Activated T-cell treated with anti-CD3 and anti-CD28 coated beads for 4 hours (primary cell): ENCODE data around the gene ZDHHC7.

Experiments used
- DNase-seq: peaks from one replicate; pipeline ENCODE4 v3.0.0-alpha.2; 2020

Gene ZDHHC7

DNA sequence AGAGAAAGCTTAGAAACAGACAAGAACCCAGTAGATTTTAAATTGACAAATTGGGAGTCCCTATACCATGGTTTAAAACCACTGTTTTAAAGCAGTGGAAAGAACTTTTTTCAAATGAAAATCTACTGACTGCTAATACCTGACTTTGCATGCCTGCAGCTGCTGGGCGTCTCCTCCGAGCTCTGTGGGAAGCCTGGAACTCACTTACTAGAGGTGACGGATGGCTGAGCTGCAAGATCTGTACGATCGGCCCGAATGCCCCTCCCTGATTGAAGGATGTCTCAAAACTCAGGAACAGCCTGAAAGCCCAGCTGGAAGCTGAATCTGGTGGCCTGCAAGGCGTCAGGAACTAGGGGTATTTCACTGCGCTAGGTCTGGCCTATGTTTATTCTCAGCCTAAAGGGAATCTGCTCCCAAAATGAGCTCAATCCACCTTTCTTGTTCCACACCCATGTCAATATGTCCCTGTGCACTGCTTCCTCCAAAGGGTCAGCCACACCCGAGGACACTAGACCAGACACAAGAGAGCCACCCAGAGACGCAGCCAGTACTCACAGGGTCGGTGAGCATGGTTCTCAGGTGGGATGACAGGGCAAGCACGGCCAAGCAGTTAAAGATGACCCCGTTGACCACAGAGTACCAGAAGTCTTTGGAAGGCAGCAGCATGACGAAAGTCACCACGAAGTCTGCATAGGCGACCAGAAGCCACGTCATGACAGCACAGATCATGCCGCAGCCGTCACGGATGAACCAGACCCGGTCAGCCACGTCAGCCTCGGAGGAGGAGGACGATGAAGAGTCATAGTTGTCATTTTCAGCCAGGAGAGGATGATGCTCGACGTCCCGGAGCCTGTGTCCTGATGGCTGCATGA is 21.4 kb downstream of the ZDHHC7 start:
- no peak for DNase-seq

DNA sequence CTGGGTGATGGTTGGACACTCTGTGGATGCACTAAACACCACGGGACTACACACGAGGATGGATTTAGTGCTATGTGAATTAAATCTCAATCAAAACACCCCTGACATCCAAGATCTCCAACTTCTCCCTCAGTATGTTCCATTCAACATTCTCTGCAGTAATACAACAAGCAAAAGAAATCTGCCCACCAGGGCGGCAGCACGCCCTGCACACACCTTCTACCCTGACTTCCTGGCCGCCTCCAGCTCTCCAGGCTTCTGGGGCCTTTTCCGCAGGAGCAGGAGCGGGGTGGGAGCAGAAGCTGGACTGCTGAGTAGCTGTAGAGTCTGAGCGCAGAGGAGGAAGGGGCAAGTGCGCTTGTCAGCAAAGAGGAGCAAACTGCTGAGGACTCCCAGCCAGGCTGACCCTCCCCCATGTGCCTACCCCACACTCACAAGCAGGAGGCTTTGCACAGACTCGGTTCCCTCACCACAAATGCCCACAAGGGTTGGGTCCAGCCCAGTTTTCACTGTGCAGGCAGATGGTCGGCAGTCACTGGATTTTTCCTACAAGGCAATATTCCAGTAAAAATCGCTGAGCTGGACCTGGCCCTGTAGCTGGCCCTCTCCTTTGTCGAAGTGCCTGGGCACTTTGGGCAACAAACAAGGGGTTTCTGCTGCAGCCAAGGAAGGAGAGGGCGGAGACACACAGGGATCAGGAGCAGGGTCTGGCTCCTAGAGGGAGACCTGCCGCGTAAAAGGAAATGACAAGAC is 22.8 kb downstream of the ZDHHC7 start:
- no peak for DNase-seq

DNA sequence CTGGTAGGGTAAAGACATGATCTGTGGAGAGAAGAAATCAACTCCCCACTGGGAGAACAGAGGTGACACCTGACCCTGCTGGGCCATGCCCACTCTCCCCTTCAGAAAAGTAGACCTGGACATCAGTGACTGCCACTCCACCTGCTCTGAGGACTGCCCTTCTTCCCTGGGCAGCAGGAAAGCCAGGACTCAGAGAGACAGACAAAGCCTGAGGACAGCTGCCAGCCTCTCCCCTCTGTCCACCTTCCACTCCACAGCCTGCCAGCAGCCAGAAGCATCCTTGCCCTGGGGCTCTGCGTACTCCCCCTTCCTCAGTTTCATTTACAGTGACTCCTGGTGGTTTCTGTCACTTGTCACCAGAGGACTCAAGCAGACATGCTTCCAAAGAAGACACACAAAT is 24.5 kb downstream of the ZDHHC7 start:
- DNase-seq = no peak

DNA sequence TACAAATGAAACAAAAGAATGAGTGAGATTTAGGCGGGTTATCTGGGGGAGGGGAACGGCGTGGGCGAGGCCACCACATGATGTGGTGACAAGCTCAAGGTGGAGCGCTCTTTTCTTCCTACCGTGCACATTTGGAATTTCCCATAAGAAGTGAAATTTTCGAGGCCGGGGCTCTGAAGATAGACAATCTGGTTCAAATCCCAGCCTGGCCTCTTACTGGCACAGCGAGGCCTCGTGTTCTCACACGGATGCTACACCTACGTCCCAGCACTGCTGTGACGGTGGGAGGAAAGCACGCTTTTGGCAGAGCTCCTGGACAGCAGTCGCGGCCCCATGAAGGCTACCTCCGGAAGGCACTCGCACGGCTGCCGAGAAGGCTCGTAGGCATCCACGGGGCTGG is 25.2 kb downstream of the ZDHHC7 start:
- no peak for DNase-seq

DNA sequence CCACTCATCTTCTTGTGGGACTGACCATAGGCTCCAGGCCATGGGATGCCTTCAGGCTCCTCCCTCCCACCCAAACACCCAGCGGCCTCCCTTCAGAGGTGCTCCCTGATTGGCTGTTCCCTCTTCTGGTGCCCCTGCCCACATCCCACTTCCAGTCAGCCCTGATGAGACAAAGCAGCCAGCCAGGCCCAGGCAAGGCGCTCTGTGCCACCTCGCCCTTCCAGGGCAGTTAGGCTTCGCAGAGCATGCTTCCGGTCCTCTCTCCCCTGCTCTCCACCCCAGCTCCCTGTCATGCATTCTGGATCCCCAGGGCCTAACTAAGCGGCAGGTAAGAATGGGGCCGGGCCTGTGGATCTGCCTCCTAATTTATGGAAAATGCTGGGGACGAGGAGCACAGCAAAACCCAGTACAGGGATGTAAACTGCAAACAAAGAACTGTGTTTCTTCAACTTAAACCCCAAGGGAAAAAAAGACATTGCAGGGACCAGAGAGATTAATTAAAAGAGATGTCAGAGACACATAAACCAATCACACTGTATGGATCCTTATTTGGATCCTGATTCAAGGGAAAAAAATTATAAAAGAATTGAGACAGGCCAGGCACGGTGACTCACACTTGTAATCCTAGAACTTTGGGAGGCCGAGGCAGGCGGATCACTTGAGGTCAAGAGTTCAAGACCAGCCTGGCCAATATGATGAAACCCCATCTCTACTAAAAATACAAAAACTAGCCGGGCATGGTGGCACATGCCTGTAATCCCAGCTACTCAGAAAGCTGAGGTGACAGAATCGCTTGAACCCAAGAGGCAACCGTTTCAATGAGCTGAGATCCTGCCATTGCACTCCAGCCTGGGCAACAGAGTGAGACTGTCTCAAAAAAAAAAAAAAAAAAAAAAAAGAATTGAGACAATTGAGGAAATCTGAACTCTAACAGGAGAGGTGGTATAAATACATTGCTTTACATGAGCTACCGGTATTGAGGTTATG is 26.0 kb downstream of the ZDHHC7 start:
- DNase-seq = no peak

DNA sequence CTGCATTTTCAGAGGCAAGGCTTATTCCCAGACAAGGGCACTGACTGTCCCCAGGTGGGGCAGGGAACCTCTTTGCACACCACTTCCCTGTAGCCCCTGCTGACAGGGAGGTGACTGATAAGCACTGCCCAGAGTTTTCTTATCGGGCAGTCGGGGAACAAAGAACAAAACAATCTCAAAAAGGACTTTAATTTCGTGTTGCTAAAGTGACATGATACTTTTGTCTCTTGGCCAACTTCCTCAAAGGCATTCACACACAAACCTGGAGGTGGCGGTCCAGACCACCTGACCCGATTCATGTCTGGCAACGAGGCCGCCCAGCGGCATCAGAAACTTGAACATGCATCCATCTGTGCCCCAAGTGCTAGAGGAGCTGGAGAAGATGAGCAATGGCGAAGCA is 28.9 kb downstream of the ZDHHC7 start:
- no peak for DNase-seq

DNA sequence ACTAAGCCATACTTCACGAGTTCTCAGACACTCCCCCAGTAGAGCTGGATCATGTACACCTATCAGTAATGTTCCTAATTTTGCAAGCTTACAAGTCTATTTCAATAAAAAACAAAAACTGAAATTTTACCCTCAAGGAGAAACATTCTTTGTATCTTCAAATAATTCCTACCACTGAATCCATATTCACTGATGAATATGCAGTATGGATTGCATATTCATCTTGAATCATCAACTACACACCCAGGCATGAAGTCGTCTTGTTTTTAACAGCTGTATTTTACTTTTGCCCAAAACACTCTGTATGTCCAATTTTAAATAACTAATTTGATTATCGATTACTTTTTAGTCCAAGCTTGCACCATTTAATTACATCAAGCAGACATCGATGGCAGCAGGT is 31.8 kb downstream of the ZDHHC7 start:
- no peak for DNase-seq

DNA sequence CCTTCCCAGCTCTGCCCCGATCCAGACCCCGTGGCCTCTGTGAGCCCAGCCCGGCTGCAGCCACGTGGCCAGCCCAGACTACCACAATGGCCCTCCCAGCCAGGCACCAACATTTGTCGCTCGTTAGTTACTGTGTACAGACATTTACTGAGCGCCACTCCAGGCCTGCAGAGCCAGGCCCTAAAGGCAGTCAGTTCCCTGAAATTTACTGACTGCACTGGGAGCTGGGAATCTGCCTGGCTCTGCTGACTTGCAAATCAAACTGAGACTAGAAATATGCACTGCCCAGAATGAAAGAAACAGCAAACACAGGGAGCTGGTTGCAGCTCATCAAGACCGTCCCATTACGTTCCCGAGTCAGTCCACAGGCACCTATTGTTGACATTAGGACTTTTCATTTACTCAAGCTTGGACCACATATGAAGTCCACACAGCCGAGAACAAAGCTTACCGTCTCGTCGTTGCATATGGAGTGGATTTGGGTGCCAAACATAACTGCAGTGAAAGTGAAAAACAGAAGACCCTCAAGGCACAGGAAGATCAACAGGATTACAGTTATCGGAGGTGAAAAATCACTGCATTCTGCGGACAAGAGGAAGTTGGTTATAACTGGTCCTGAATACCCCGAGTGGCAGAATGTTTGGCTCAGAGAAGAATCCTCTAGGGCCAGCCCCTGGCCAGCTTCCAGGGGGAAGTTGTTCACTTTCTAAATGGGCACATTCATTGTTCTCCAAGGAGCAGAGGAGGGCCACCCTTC is 34.5 kb downstream of the ZDHHC7 start:
- no peak for DNase-seq

DNA sequence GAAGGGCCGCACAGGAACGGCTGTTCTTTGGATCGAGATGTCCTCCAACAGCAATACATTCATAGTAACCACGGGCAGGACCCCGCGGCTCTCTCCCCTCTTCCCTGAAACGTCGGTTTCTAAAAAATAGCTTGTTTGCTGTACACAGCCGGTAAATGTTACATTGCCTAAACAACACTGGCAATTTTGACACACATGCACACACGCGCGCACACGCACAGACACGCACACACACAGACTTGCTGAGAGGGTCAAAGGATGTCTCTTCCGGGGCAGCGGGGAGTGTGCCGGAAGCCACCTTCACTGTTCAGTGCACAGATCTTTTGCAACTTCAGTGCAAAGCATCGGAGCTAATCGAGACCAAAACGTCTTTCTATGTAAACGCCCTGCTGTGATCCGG is 35.8 kb downstream of the ZDHHC7 start:
- DNase-seq = no peak

DNA sequence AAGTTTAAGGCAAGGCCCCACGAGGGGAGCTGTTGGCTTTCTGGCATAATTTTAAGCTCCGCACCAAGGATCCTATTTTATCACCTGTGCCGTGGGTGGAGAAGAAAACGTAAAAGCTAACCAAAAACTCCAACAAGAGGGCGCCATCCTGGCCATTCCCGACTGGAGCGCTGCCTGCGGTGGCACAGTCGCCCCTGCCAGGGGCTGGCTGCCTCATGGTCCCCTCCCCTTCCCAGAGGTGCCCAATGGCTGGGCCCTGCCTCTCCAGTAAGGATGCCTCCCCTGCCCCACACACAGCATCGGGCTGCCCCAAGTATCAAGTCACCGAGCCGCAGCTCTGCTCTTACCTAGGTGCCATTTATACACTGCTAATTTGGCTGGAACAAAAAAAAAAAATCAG is 36.3 kb downstream of the ZDHHC7 start:
- DNase-seq = no peak

DNA sequence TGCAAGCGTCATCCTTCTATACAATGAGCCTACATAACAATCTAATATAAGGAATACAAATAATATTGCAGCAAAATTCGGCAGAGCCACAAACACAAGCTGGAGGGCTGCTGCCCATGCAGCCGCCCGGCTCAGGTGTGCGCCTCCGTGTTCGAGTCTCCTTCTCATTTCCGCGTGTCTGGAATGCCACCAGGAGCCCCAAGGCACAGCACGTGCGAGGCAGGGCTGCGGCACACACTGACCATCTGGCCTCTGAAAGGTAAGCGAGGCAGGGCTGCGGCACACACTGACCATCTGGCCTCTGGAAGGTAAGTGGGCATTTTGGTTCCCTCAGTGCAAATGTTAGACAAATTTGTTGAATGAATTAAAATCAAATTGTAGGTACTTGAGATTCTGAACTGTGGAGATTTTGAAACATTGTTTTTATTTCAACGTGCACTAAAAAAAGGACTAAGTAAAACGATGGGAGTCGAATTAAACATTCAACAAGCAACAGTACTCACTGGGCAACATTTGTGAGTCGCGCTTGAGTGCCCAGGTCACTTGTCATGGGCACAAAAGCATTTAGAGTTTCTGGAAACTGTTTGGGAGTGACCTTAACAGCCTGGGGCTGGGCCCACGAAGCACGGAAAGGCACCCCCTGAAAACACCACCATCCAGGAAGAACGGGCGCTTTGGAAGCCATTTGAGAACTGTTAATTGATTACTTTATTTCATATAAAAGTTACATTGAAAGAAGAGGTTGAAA is 37.4 kb downstream of the ZDHHC7 start:
- no peak for DNase-seq

DNA sequence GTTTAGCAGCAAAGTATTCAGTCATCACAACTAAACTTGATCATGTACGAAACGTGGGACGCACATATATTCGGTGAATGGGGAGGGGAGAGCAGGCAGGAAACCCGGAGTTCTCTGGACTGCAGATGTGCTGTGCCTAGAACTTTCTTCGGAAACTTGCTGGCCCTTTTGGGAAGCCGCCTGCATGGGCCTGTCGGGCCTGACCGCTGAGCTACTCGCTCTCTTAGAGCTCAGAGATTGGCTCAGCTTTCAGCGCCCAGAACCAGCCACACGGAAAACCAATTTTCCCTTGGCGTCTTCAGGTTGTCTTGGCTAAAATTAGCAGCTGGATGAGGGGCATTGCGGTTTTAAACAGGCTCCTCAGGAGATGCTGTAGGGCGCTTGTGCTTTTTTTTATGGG is 38.1 kb downstream of the ZDHHC7 start:
- no peak for DNase-seq

DNA sequence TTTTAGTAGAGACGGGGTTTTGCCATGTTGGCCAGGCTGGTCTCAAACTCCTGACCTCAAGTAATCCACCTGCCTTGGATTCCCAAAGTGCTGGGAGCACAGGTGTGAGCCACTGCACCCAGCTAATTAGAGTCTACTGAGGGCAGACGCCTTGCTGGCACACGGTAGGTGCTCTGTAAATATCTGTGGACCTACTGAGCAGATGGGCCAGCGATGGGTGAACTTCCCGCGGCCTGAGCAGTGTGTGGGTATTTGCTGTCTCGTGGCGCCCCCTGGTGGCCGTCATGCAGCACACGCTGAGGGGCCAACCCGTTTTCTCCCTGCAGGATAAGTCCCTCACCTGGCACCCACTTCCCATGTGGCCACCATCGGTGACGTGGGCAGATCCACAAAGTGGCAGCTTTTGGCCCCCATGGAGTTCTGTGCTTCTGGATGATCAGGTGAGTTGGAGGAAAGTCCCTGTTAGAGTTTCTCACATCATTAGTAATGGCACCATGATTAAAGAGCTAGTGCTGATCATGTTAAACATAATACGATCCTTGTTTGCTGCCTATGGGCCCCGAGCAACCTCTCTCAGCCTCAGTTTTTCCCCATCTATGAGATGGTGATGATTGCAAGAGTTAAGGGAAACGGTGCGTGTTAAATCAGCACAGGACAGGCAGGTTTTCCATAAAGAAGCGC is 40.7 kb downstream of the ZDHHC7 start:
- peak; percentile 68 for DNase-seq

DNA sequence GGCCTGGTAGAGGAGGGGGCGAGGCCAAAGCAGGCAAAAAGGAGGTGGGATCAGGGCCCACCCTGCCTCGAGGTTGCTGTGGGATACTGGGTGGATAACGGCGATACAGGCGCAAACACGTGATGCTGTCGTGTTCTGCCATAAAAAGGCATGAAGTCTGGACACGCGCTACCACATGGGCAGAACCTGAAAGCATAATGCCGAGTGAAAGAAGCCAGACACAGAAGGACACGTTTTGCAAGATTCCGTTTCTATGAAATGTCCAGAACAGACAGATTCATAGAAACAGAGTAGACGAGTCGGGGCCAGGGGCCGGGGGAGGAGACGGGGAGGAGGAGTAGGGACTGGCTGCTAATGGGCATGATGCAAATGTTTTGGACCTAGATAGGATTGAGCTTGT is 43.5 kb downstream of the ZDHHC7 start:
- DNase-seq = no peak

DNA sequence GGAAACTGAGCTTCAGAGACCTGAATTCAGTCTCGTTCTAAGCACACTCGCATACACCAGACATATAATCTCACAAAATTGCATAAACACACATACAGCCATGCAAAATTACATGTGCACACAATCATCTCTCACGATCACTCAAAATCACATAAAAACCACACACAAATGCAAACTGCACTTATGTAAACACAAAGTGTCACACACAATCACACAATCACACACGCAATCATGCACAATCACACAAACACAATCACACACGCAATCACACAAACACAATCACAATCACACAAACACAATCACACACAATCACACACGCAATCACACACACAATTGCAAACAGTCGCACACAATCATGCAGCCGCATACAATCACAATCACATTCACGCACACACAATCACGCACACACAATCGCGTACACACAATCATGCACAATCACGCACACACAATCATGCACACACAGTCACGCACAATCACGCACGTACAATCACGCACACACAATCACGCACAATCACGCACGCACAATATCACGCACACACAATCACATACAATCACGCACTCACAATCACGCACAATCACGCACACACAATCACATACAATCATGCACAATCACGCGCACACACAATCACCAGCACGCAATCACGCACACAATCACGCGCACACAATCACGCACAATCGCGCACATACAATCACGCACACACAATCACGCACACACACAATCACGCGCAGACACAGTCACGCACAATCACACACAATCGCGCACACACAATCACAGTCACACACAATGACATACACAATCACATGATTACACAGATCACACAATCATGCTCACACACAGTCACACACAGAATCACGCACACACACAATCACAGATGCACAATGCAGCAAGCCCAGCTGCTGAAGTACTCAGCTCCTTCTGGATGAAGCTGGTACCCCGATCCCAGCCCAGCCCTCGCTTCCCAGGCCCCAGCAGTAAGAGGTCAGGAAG is 45.6 kb downstream of the ZDHHC7 start:
- no peak for DNase-seq

DNA sequence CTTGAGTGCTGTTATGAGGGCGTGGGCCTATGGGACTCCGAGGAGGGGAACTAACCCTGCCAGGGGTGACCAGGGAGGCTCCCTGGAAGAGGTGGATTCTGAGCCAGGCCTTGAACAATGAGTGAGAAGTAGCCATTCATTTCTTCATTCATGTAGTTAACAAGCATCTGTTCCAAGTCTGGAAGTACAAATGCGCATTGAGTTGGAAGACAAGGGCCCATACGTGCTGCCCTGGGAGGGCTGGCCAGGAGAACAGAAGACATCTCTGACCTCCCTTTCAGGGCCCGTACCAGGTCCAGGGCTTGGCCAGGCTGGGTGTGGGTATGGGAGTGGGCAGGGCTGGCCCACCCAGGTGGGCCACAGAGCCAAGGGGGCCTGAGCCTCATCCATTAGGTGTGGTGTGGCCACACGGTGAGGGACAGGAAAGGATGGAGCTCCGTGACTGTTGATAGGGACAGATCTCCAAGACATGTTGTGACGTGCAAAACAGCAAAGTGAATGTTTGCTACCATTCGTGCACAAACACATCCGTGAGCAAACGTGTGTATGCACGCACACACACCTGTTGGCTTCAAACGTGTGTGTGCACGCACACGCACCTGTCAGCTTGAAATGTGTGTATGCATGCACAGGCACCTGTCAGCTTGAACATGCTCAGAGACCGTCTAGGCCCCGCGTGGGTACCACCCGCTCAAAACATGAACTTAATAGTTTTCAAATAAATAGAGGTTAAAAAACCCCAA is 46.8 kb downstream of the ZDHHC7 start:
- DNase-seq = no peak

DNA sequence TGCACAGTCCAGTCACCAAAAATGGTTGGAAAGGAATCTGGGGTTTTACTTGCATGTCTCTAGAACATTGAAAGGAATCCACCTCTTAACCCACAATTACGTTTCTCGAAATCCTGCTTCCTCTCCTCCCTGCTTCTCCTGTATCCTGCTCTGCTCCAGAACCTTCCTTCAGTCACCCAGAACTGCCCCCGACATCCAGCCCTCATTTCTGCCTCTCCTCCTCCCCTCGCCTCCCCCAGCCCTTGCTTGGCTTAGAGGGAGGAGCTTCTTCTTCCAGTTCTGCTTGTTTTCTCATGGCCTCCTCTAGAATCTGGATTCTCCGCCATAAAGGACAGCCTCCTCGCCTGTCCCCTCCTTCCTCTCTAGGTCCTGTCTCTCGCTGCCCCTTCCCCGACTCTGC is 48.3 kb downstream of the ZDHHC7 start:
- DNase-seq = no peak

DNA sequence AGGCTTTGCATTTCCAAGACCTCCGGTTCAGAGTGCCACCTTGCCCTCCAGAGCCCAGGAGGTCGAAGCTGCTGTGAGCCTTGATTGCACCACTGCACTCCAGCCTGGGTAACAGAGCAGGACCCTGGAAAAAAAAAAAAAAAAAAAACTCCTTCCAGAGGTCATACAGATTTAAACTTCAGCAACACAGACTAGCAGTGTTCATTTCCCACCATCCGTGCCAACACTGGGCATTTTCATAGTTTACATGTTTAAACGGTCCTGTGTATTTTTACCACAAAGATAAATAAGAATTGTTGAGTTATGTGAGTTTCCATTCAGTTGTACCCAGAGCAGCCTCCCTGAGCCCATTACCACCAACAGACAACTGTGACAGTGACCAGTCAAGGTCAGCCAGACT is 50.4 kb downstream of the ZDHHC7 start:
- DNase-seq = no peak
